HUES48 (cell line): ENCODE data around the gene FBXL3.
"Not testable (repeated sequence)": the region's sequence is repeated elsewhere in the genome, so short reads cannot be mapped to it uniquely, and the experiment has no call there.

Experiments
- H3K27ac ChIP-seq: one replicate; pipeline ENCODE4 v1.7.0; 2013; ENCODE audit warnings: low read depth, low read length, inconsistent platforms
- H3K27me3 ChIP-seq: 2 replicates; pipeline ENCODE4 v1.6.1; 2013; ENCODE audit warnings: mild to moderate bottlenecking, low read length; ENCODE audit not compliant: control insufficient read depth, insufficient read depth
- H3K36me3 ChIP-seq: 2 replicates; pipeline ENCODE4 v1.6.1; 2013; ENCODE audit warnings: low read length; ENCODE audit not compliant: control insufficient read depth, insufficient read depth
- H3K4me1 ChIP-seq: 2 replicates; pipeline ENCODE4 v1.6.1; 2013; ENCODE audit warnings: mild to moderate bottlenecking, low read length; ENCODE audit not compliant: control insufficient read depth, insufficient read depth
- H3K4me3 ChIP-seq: 2 replicates; pipeline ENCODE4 v1.5.1; 2013; ENCODE audit warnings: mild to moderate bottlenecking, low read depth, low read length
- H3K9ac ChIP-seq: 2 replicates; pipeline ENCODE4 v1.6.1; 2013; ENCODE audit warnings: mild to moderate bottlenecking, low read depth, low read length, moderate library complexity
- H3K9me3 ChIP-seq: 2 replicates; pipeline ENCODE4 v1.6.1; 2013; ENCODE audit warnings: low read length; ENCODE audit not compliant: control insufficient read depth, insufficient read depth

Gene FBXL3

GRCh38 chr13:77022341-77022740 is 4.6 kb downstream of the FBXL3 start:
- Histone ChIP-seq H3K36me3 (peaks cover 27% of the 10 kb centered on the region), H3K9me3 (no peaks in the 10 kb centered on the region), H3K27ac (no peak overlapping the region), H3K27me3 (no peaks in the 10 kb centered on the region), H3K4me1 (peaks cover 10% of the 10 kb centered on the region; the same call in 1 of the 2 replicates), H3K4me3 (no peak overlapping the region), H3K9ac (no peak overlapping the region)

DNA sequence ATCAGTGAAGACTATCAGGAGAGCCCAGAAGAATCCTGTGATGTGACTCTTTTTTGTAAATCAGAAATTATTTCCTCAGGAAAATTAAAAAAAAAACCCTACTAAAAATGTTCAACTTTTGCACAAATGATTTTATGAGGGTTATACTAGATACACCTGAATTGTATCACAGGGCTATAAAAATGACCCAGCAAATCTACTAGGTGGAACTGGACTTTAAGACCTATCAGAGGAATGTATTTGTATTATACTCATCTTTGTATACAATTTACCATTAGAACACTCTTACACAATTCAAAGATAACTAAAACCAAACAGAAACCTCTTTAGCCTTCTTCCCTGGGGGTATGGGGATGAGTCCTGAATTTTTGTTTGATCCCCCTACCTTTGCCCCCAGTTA is 7.2 kb downstream of the FBXL3 start:
- H3K36me3 ChIP-seq = peaks cover 53% of the 10 kb centered on the region
- H3K9ac ChIP-seq = no peak overlapping the region

DNA sequence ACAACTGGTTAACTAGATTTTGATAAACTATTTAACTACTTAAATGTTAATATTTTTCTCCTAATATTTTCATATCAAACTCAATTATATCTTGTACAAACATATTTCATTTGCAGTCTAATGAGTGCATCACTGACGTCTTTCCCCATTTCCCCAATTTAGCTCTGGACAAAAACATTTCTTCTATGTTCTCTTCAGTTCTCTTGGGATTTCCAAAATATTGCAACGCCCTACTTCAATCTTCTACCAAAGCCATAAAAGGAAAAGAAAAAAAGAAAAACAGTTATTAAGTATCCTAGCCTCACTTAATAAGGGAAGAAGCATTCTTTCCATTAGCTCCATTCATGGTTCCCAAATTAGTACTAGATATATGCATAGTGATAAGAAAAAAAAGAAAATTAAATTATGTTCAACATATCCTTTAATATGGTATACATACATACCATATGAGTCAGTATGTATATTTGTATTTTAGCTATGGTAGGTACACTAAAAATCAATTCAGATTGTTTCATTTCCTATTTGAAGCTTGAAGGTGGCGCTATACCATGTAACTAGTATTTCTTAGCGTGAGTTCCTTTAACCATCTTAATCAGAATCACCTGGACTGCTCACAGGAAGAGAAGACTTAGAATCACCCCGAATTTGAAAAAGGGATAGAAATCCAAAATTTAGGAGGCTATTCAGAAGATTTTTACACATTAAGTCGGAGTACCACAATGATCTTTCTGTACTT is 9.9 kb downstream of the FBXL3 start:
- H3K4me3 ChIP-seq = no peak overlapping the region
- H3K36me3 ChIP-seq = peaks cover 78% of the 10 kb centered on the region
- H3K9me3 ChIP-seq = no peaks in the 10 kb centered on the region
- H3K4me1 ChIP-seq = no peaks in the 10 kb centered on the region
- no peaks in the 10 kb centered on the region for H3K27me3 ChIP-seq
- no peak overlapping the region for H3K9ac ChIP-seq
- H3K27ac ChIP-seq = no peak overlapping the region

More for the DNA sequence above, 7.2 kb downstream of the FBXL3 start:
- no peaks in the 10 kb centered on the region for H3K9me3 ChIP-seq
- no peak overlapping the region for H3K27ac ChIP-seq
- H3K4me3 ChIP-seq = no peak overlapping the region
- no peaks in the 10 kb centered on the region for H3K27me3 ChIP-seq
- 0 out of 2 replicates have a peak, but pooled peaks cover under 1% of the 10 kb centered on the region for H3K4me1 ChIP-seq

DNA sequence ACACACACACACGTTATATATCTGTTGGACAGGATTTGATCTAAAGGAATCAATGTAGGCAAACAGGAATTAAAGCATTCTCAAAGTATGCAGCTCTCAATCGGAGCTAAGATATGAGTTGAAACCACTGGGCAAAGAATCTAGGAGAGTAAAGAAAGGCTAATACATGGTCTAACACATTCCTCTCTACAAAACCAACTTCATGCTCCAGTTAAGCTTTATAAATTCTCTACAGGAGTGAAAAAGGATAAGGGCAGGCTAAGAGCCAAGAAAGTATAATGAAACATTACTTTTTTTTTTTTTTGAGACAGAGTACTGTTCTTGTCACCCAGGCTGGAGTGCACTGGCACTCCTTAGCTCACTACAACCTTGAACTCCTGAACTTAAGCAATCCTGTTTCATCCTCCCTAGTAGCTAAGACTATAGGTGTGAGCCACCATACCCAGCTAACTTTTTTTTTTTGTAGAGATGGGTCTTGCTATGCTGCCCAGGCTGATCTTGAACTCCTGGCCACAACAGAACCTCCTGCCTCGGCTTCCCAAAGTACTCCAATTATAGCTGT is 10.6 kb downstream of the FBXL3 start:
- H3K27ac ChIP-seq = no peak overlapping the region
- H3K27me3 ChIP-seq = no peaks in the 10 kb centered on the region
- no peak overlapping the region for H3K4me3 ChIP-seq
- no peaks in the 10 kb centered on the region for H3K4me1 ChIP-seq
- no peaks in the 10 kb centered on the region for H3K9me3 ChIP-seq
- no peak overlapping the region for H3K9ac ChIP-seq
- H3K36me3 ChIP-seq = peaks cover 81% of the 10 kb centered on the region

DNA sequence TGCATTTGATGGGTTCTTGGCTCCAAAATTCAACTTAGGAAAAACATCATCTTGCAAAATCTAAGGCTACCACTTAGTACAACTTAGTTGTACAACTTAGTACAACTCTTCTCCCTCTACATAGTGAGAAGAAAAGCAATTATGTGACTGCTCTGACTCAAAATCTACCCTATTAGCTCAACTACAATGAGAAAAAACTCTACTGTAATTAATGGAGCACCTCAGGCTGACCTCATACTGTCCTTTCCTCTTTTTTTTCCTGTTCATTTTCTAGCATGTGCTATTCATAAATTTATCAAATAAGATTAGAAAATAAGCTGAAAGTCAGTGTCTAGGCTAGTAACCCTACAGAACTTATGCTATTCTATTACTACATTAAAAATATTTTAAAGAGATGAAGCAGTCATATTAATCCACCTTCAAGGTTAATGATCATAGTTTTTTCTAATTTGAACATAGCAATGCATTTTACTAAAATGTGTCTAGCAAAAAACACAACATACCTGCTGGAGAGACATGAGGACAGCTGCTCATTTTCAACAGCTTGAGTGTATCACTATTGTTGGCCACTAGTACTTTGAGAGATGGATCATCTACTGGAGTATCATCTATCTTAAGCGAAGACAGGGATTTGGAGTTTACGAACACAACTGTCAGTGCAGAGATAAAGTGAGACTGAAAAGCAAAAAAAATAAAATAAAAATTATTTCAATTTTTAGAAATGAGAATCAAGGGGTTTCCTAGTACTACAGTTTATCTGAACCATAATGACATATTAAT is 11.9 kb downstream of the FBXL3 start:
- H3K36me3 ChIP-seq = peaks cover 86% of the 10 kb centered on the region
- H3K27ac ChIP-seq = no peak overlapping the region

GRCh38 chr13:77013853-77014542 is 13.0 kb downstream of the FBXL3 start:
- Histone ChIP-seq H3K27ac (no peak overlapping the region), H3K4me1 (no peaks in the 10 kb centered on the region), H3K36me3 (peaks cover 89% of the 10 kb centered on the region), H3K27me3 (no peaks in the 10 kb centered on the region), H3K9me3 (no peaks in the 10 kb centered on the region), H3K9ac (no peak overlapping the region), H3K4me3 (no peak overlapping the region)

More for the DNA sequence above, 11.9 kb downstream of the FBXL3 start:
- Histone ChIP-seq H3K9me3 (no peaks in the 10 kb centered on the region), H3K4me1 (no peaks in the 10 kb centered on the region), H3K9ac (no peak overlapping the region), H3K27me3 (no peaks in the 10 kb centered on the region), H3K4me3 (no peak overlapping the region)

- not testable (repeated sequence) for H3K27me3 ChIP-seq, H3K9me3 ChIP-seq, H3K27ac ChIP-seq, H3K4me3 ChIP-seq, H3K9ac ChIP-seq, H3K4me1 ChIP-seq
- H3K36me3 ChIP-seq = peaks cover 83% of the 10 kb centered on the region
Measured at GRCh38 chr13:77009719-77010118, 17.2 kb downstream of the FBXL3 start.

GRCh38 chr13:77009011-77009410 is 17.9 kb downstream of the FBXL3 start:
- H3K9ac ChIP-seq = no peak overlapping the region
- no peak overlapping the region for H3K27ac ChIP-seq
- no peaks in the 10 kb centered on the region for H3K27me3 ChIP-seq
- H3K4me3 ChIP-seq = no peak overlapping the region
- H3K9me3 ChIP-seq = no peaks in the 10 kb centered on the region
- peaks cover 76% of the 10 kb centered on the region for H3K36me3 ChIP-seq
- H3K4me1 ChIP-seq = no peaks in the 10 kb centered on the region

GRCh38 chr13:77008337-77008736 is 18.6 kb downstream of the FBXL3 start:
- not testable (repeated sequence) for H3K4me1 ChIP-seq, H3K9me3 ChIP-seq, H3K4me3 ChIP-seq, H3K27ac ChIP-seq, H3K9ac ChIP-seq, H3K27me3 ChIP-seq
- peaks cover 69% of the 10 kb centered on the region for H3K36me3 ChIP-seq

- Histone ChIP-seq H3K36me3 (peaks cover 57% of the 10 kb centered on the region), H3K4me3 (no peak overlapping the region), H3K9ac (no peak overlapping the region), H3K9me3 (no peaks in the 10 kb centered on the region), H3K27ac (no peak overlapping the region), H3K27me3 (no peaks in the 10 kb centered on the region), H3K4me1 (no peaks in the 10 kb centered on the region)
Measured at GRCh38 chr13:77002590-77003190, 24.3 kb downstream of the FBXL3 start.
